Left lobe of liver (tissue), 2 donors: Measurements from ENCODE around the gene LIMS1. TPM values are rescaled to one million over a fixed set of nuclear protein-coding genes. Genes with fewer than 3 reads are reported as not detected.
"Not testable (repeated sequence)": the region's sequence is repeated elsewhere in the genome, so short reads cannot be mapped to it uniquely, and the experiment has no call there.

Experiments used
- ATAC-seq: fragments of 200-7000 bp; cut with Tn5 transposase; one replicate; pipeline ENCODE4 v1.9.1; 2020; ENCODE audit warnings: mild to moderate bottlenecking, moderate library complexity
- DNase-seq: peaks from one replicate; pipeline ENCODE4 v3.0.0-alpha.2; 2020; ENCODE audit warnings: low spot score
- total RNA-seq: library from RNA; stranded (reverse); gene quantifications from one replicate; pipeline ENCODE4 v1.2.1, GENCODE V29; 2021
- donor health status: DM: no; HTN: no; CAD: no; lungs with moderate emphysema.
- donor health status: DM: no; HTN: yes; CAD: no.

Gene LIMS1
- total RNA-seq, 1 donor from 2014 or later: 18.1 TPM

DNA sequence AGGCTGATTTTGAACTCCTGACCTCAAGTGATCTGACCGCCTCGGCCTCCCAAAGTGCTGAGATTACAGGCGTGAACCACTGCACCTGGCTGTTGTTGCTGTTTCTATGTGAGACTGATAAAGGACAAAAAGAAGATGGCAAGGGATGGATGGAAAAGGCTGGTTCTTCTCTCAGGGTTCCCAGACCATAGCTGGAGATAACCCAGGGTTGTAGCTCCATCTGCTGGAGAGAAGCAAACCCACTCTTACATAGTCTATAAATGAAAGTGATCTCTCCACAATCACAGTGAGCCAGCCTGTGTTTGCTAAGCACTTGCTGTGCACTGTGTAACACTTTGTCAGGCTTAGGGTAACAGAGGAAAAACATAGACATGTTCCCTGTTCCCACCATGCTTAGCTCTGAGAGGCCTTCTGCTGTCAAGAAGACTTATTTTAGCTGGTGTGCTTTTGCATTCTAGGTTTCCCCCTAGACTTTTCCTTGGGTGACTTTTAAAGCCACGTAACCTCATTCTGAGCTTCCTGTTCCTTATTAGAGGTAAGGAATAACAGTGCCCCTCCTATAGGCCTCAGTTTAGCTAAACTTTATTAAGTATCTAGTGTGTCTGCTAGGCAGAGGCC lies 49.7 kb downstream of the LIMS1 start:
- DNase-seq (peak; percentile 60), ATAC-seq (peak; percentile 87)

DNA sequence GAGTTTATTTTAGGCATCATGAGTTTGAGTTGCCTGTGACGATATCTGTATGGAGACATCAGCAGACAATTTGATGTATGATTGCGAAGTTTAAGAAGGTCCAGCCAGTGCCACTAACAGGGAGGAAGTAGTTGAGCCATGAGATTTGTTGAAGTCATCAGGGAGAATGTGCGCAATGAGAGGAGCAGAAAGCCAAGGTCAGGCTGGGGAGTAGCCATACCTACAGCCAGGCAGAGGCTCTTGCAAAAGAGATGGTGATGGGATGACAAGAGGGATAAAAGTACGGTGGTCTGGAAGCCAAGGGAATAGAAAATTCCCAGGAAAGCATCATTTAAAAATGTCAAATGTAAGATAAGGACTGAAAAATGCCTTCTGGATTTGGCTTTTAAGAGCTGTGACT lies 51.2 kb downstream of the LIMS1 start:
- DNase-seq: no peak
- ATAC-seq: no peak

DNA sequence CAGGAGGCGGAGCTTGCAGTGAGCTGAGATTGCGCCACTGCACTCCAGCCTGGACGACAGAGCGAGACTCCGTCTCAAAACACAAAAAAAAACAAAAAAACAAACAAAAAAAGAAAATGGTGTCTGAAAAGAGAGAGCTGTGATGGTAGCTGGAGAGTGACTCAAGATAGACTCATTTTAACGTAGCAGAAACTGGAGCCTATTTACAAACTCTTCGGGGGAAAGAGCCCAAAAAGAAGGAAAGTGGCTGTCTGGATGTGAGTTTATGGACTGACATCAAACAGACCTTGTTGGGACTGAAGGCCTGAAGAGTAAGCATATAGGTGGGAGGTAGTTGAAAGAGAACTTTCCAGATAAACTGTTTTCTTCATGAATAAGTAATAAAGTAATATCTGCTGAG lies 51.8 kb downstream of the LIMS1 start:
- DNase-seq: no peak
- ATAC-seq: no peak

DNA sequence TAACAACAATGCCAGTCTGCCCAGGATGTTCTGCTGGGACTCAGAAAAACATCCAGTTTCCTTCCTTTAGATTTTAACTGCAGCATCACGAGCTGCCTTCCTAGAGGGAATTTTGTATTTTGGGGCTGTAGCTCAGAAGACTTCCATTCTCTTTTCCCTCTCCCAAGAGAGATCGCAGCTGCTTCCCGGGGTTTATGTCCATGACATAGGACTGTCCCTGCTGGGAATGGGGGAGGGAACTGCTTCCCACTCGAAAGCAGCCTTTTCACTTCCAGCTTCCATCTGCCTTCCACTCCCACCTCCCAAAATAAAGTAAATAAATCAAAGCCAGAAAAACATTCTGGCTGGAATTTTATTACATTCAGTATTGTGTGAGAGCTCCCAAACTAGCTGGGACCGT lies 52.4 kb downstream of the LIMS1 start:
- no peak for DNase-seq
- ATAC-seq: no peak

DNA sequence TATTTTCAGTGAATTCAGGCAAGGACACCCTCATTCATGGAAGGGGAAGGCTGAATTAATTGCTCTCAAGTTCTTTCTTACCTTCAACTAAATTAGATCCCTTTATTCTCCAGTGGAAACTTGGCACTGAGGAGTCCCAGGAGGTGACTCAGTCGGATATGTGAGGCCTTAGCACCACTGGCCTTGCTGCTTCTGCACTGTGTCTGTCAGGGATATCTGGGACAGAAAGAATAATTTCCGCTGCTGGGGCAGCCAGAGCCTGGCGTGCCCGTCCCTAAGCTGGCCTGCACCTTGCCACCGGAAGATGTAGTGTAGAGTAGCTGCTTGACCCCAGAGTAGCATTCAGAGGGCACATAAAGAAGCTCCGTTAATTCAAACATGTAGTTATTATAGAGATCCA lies 53.4 kb downstream of the LIMS1 start:
- ATAC-seq: peak; percentile 52
- DNase-seq: no peak

DNA sequence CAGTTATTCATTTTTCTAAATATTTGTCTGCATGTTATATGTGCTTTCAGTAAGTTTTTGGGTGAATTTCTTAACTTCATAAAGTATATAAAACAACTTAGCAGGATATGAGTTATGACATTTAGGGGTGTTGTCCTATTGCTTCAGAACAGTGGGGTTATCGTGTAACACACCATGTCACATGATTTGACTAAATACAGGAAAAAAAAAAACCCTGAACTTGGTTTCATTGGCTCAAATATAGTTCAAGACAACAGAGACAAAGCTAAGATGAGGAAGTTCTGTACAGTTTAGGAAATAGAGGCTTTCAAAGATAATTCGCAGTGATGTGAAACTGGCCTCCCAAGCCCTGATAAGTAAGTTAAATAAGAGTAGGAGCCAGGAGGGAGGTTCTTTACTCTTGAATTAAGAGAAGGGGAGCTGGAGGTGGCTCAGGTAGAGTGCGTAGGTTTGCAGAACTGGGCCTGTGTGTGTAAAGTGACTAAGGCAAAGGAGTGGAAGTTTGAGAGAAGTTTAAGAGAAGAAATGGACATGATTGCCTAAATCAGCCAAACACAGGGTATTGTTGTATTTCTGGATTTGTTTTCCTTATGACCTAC lies 53.9 kb downstream of the LIMS1 start:
- ATAC-seq: peak; percentile 52

DNA sequence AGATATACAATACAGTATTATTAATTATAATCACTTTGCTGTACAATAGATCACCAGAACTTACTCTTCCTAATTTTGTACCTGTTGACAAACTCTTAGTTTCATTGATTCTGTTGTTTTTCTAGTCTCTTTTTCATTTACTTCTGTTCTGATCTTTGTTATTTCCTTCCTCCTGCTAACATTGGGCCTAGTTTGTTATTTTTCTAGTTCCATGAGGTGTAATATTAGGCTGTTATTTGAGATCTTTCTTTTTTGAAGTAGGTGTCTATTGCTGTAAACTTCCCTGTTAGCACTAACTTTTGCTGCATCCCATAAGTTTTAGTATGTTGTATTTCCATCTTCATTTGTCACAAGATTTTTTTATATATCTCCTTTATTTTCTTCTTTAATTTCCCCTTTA lies 55.1 kb downstream of the LIMS1 start:
- ATAC-seq (no peak), DNase-seq (no peak)

More for the DNA sequence above, 53.9 kb downstream of the LIMS1 start:
- no peak for DNase-seq

DNA sequence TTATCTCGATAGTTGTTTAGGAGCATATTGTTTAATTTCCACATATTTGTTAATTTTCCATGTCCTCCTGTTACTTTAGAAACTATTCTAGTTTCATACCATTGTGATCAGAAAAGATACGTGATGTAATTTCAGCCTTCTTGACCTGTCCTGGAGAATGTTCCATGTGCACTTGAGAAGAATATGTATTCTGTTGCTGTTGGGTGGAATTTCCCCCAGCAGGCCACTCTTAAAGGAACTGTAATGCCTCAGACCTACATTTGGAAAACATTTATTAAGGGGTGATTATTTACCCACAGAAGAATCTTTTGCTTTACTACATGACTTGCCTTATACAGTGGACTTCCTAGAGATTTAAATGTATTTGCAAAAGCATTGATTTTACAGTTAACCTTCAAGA lies 55.5 kb downstream of the LIMS1 start:
- DNase-seq (no peak), ATAC-seq (no peak)

DNA sequence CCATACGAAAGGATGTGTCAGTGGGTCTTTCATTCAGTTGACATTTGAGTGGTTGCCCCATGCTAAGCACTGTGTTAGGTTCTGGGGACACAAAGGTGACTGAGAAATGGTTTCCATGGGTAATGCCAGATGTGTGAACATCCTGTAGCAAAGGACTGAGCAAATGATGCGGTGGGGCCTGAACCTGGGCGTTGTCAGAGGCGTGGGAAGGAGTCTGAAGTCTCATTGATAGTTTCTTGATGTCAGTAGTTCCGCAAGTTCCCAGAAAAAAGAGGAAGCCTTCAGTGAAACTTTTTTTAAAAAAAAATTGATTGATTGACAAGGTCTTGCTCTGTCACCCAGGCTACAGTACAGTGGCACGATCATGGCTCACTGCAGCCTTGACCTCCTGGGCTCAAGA lies 56.9 kb downstream of the LIMS1 start:
- ATAC-seq (no peak), DNase-seq (no peak)

DNA sequence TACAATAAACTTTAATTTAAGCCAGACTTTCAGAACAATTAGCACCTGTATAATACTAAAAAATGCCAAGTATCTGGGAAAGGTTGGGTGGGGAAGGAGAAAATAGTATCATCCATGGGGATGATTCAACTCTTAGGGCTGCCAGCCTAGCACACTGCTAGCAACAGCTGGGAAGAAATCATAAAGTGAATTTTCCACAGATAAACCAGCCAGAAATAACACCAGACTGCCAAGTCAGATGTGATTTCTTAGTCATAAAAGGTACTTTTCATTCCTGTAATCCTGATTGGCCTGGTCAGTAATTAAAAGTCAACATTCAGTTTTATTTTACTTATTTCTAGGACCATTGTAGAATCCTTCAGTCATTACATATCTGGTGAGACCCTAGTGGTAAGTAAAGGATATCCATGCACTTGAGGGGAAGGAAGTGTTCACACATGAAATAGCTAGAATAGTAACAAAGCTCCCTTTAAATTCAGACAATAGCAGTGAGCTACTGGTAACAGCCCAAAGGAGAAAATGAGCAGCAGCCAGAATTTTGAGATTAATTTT lies 59.4 kb downstream of the LIMS1 start:
- ATAC-seq: no peak
- DNase-seq: no peak

DNA sequence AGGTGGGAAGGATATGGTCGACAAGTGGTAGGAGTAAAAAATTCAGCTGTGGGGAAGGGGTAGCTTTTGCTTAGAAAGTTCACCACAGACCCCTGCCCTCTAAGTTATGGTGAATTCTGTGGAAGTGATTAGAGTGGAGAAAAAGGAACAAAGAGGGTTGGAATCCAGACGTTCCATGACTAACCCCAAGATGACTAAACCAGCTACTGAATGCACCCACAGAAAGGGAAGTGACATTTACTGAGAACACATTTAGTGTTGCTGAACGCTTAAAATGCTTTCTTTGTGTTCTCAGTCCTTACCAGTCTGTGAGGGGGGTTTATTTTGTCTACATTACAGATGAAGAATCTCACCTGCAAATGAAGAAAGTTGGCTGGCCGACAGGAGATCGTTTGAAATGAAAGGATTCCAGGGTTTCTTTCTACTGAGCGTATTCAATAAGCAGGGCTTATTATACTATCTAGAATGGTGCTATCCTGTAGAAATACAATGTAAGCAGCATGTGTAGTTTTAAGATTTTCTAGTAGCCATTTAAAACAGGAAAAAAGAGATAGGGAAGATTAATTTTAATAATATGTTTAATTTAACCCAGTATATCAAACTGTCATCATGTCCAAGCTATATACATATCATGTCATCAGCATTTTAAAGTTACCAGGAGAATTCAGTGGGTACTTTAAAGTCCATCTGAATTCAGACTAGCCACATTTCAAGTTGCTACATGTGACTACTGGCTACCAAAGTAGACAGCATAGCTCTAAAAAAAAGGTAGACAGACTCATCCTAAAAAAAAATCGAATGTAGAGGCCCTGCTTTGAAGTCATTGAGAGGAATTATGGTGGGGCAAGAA lies 60.1 kb downstream of the LIMS1 start:
- ATAC-seq (peak; percentile 23), DNase-seq (no peak)

DNA sequence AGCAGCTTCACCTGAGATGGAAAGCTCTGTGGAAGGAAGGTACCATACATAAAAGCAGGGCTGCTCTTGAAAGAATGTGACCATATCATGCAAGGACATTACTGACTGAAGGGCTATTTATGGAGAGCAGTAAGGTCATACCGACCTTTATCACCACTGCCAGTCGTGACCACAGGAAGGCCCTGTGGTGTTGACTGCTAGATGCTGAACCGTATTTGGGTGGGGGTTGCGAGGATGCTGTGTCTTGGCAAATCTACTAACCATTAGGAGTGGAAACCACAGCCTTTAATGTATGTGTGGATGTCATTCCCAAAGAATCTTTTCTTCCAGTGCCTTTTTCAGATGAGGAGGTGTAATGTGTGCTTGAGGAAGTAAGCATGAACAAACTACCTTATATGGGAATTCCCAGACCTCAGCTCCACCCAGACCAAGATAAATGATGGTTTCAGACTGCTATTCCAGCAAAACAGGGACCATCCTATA lies 60.8 kb downstream of the LIMS1 start:
- ATAC-seq (no peak), DNase-seq (no peak)

DNA sequence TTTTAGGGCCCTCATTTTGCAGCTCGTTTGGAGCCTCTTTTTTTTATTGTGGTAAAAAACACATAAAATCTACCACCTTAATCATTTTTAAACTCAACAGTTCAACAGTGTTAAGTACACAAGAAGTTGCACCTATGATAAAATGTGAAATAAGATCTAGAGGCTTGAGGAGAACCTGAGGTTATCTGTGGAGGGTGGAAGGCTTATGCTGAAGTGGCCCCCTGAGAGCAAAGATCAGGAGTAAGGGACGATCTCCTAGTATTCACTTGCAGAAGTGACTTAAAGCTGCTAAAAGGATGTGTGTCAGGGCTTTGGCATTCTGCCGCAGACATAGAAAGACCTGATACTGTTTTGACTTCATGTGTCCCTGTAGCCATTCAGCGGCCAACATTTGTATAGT lies 61.5 kb downstream of the LIMS1 start:
- not testable (repeated sequence) for ATAC-seq, DNase-seq

DNA sequence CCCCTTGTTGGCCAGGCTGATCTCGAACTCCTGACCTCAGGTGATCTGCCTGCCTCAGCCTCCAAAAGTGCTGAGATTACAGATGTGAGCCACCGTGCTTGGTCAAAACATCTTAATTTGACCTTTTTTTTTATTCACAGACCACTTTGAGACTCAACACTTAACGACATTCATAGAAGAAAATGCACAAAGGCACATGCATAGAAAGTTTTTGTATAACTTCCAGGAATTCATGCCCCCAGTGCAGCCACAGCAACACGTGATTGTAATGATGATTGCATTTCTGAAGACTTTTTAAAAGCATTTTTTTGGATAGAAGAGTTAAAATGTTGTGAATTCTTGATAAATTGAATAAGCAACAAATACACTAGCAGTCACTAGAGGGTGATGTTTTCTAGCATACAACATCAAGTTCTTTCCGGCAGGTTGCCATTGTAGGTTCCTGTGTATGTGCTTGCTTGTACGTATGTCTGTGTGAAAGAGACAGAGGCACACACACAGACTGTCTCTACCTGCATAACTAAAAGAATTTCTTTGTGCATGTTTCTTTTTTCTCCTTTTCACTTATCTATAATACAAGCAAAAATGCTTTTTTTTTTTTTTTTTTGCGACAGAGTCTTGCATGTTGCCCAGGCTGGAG lies 63.0 kb downstream of the LIMS1 start:
- peak; percentile 86 for ATAC-seq
- DNase-seq: not testable (repeated sequence)

DNA sequence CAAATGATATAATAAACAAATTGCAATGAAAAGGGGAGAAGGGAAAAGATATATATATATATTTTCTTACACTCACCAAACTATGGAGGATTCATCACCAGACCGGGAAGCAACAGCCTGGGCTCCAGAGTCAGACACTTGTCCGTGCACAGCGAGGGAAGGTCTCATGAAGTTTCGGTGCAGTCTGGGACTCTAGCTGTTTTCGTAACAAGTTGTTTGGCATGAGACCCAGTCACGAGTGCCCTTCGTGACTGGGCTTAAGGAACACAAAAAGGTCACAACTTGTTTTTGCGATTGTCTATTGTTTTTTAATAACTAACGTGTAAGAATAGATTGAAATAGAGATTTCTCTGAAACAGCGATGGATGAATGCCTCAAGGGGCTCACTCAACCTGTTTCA lies 66.9 kb downstream of the LIMS1 start:
- DNase-seq (peak; percentile 86), ATAC-seq (peak; percentile 81)

DNA sequence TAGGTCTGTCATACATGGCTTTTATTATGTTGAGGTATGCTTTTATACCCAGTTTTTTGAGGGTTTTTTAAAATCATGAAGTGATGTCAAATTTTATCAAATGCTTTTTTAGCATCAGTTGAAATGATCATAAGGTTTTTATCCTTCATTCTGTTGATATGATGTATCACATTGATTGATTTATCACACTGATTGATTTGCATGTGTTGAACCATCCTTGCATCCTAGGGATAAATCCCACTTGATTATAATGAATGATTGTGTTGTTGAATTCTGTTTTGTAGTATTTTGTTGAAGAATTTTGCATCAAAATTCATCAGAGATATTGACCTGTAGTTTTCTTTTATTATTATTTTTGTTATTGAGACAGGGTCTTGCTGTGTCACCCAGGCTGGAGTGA lies 68.2 kb downstream of the LIMS1 start:
- no peak for DNase-seq

DNA sequence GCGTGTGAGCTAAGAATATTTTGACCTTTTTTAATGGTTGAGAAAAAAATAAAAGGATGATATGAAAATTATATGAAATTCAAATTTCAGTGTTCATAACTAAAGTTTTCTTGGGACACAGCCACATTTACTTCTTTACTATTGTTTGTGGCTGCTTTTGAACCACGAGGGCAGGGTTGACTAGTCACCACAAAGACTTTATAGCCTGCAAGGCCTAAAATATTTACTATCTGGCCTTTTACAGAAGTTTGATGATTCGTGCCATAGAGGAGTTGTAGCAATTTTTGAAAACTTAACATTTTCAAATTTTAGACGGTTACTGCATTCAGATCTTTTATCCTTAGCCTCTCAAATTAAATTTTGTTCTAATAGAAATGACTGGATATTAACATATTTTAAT lies 69.9 kb downstream of the LIMS1 start:
- no peak for ATAC-seq
- no peak for DNase-seq

More for the DNA sequence above, 68.2 kb downstream of the LIMS1 start:
- no peak for ATAC-seq

DNA sequence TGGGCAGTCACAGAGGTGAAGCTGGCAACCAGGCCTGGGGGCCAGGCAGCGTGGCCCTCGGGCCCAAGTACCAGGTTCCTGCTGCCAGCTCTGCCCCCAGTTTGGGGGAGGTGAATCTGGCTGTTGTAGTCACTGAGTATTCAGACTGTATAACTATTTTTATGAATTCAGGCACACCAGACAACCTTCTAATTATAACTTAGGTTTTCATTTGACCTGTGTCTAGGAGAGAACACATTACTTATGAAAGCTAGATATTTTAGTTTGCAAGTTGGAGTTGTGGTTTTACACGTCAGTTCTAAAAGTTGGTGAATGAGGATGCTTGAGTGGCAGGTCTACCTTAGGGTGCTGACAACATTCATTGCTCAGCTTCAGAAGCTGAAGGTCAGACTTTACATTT lies 71.7 kb downstream of the LIMS1 start:
- ATAC-seq (no peak), DNase-seq (no peak)

DNA sequence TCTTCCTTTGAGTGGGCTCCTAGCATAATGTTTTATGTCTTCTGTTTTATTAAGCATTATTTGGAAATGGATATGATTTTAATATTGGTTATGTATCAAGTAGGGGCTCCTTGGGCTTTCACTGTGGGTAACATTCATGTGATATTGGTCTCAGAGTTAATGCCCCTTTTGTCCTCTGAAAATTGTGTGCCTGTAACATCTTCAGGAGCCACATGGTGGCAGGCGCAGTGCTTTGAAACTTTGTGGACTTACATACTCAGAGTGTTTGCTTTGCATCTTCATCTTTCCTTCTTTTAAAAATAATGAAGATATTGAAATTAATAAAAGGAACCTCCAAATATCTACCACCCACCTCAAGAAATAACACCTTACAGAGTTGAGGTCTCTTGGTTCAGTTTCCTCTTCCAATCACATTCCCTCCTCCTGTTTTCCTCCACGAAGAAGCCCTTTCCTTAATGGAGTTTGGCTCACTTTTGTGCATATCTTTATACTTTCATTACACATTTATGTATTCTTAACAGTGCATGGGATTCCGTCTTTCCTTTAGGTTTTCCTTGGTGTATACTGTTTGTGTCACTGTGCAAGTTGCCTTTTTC lies 73.5 kb downstream of the LIMS1 start:
- ATAC-seq (peak; percentile 71), DNase-seq (no peak)

DNA sequence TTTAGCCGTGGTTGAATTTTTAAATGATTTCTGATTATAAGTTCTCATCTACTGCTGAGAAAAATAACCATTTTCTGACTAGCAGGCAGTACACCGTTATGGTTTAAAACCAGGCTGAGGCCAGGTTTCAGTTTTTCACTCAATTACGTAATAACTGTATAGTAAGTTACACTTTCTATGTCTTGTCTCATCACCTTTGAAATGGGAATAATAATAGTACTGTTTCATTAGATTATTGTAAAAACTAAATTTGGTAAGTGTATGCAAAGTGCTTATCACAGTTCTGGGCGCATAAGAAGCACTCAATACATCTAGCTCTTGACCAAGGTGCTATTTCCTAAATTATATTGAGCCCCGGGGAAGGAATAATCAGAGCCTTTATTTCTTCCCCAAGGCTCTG lies 76.8 kb downstream of the LIMS1 start:
- ATAC-seq (no peak), DNase-seq (no peak)

DNA sequence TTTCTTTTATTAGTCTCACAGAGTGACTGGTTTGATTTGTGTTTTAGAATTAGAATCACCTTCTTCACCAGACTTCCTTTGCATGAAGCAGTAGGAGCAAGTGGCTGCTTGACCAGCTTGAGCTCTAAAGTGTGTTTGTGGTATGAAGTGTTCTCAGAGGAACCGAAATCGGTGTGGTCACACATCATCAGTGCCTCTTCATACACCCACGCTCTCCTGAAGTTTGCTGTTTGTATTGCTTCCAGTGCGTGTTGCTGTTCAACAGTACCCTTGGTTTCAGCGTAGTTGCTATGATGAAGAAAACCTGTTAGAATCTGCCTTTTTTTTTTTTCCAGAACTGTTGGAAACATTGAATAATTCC lies 77.9 kb downstream of the LIMS1 start:
- ATAC-seq (no peak), DNase-seq (no peak)
